Caco-2 (cell line): ENCODE data around the gene PLPP7. TPM values are rescaled to one million over a fixed set of nuclear protein-coding genes. Genes with fewer than 3 reads are reported as not detected.

Experiments
- BruUV-seq: library from RNA; stranded (reverse); fragments of 400-500 nt; replicated peaks from 2 replicates; lab custom pipeline; 2021; lab: Mats Ljungman, UMichigan
- CTCF ChIA-PET: fragments of 300-600 bp; sonication (Branson Sonifier 250); formaldehyde crosslinking; loops from one replicate; lab custom pipeline; 2022; ENCODE audit warnings: antibody characterized with exemption; lab: Charles Lee
- POLR2A ChIA-PET: fragments of 300-600 bp; sonication (Branson Sonifier 250); formaldehyde crosslinking; loops from one replicate; lab custom pipeline; 2022; ENCODE audit warnings: antibody characterized with exemption; lab: Charles Lee
- DNase-seq, 2 experiments: peaks; one replicate each; pipeline versions ENCODE4 v3.0.0 to v3.0.0-alpha.2; 2020 to 2022
- H3K27me3 ChIP-seq: replicated peaks from 2 replicates; pipeline ENCODE4 v1.6.0; 2011; ENCODE audit warnings: low read length; ENCODE audit not compliant: control insufficient read depth, insufficient read depth
- H3K36me3 ChIP-seq: 2 replicates; pipeline ENCODE4 v1.5.1; 2011; ENCODE audit warnings: low read length; ENCODE audit not compliant: control insufficient read depth, insufficient read depth
- H3K4me1 ChIP-seq: fragments of 250-450 bp; sonication (Bioruptor Pico); 2 replicates; pipeline ENCODE4 v1.5.1; 2020; ENCODE audit warnings: mild to moderate bottlenecking
- H3K4me3 ChIP-seq: 2 replicates; pipeline ENCODE4 v1.5.1; 2011; ENCODE audit warnings: low read depth, mild to moderate bottlenecking, control low read depth, low read length
- H3K9me3 ChIP-seq: fragments of 250-450 bp; sonication (Bioruptor Pico); 2 replicates; pipeline ENCODE4 v1.5.1; 2020; ENCODE audit warnings: mild to moderate bottlenecking, moderate library complexity
- H3K27ac Mint-ChIP-seq: one replicate; pipeline ENCODE4 v1.8.0; 2022; ENCODE audit warnings: mixed read lengths; ENCODE audit not compliant: unreplicated experiment
- H3K27me3 Mint-ChIP-seq: one replicate; pipeline ENCODE4 v1.8.0; 2022; ENCODE audit warnings: mixed read lengths; ENCODE audit not compliant: insufficient read depth, unreplicated experiment
- H3K36me3 Mint-ChIP-seq: one replicate; pipeline ENCODE4 v1.8.0; 2022; ENCODE audit warnings: mild to moderate bottlenecking, mixed read lengths; ENCODE audit not compliant: insufficient read depth, unreplicated experiment
- H3K4me1 Mint-ChIP-seq: one replicate; pipeline ENCODE4 v1.8.0; 2022; ENCODE audit warnings: low read depth, mixed read lengths; ENCODE audit not compliant: unreplicated experiment
- H3K4me3 Mint-ChIP-seq: one replicate; pipeline ENCODE4 v1.8.0; 2022; ENCODE audit warnings: mild to moderate bottlenecking, moderate library complexity, mixed read lengths; ENCODE audit not compliant: unreplicated experiment
- H3K9me3 Mint-ChIP-seq: one replicate; pipeline ENCODE4 v1.8.0; 2022; ENCODE audit warnings: mixed read lengths; ENCODE audit not compliant: unreplicated experiment
- CTCF ChIP-seq, 2 experiments: fragments of 200-600 bp in 1 of 2; IDR thresholded peaks; 1 replicate in 1 of 2; 2 replicates in 1 of 2; pipeline versions ENCODE4 v1.5.1 to v1.8.0; 2011 to 2022; ENCODE audit warnings: antibody characterized with exemption in 1 of 2, control low read depth in 1 of 2, inconsistent platforms in 1 of 2, low read depth in 1 of 2, low read length in 1 of 2, mild to moderate bottlenecking in 1 of 2, moderate library complexity in 1 of 2; ENCODE audit not compliant: insufficient read depth in 1 of 2, severe bottlenecking in 1 of 2, unreplicated experiment in 1 of 2
- intact Hi-C: fragments of 100-400 bp; cut with micrococcal nuclease; formaldehyde crosslinking; loops from one replicate; pipeline ENCODE4 v1.10.0; 2022; ENCODE audit not compliant: unreplicated experiment
- total RNA-seq: library from RNA; stranded (reverse); gene quantifications from 2 replicates; pipeline ENCODE4 v1.2.3, GENCODE V29; 2022

The PLPP7 gene
- total RNA-seq, 1 experiment from 2014 or later = 0.11 TPM

GRCh38 chr9:131254626-131255025 lies 34.9 kb upstream of the PLPP7 start:
- intact Hi-C loops = no loop called here
- Mint-ChIP-seq H3K4me3 (no peak overlapping the region), H3K4me1 (no peaks in the 10 kb centered on the region), H3K27me3 (no peaks in the 10 kb centered on the region), H3K9me3 (no peaks in the 10 kb centered on the region), H3K36me3 (no peaks in the 10 kb centered on the region), H3K27ac (no peak overlapping the region)
- ChIA-PET CTCF (interaction anchor here (0.6 kb wide), 1 partner anchor 1750 kb away, joined by 5 read pairs; no protein-coding TSS in a partner anchor), POLR2A (interaction anchor here (0.8 kb wide), 1 partner anchor 119 kb away, joined by 5 read pairs; no protein-coding TSS in a partner anchor)
- no peaks in the 10 kb centered on the region for H3K36me3 ChIP-seq
- H3K4me1 ChIP-seq = no peaks in the 10 kb centered on the region
- H3K4me3 ChIP-seq = no peak overlapping the region
- no peaks in the 10 kb centered on the region for H3K27me3 ChIP-seq
- no peak for TF ChIP-seq CTCF (IDR thresholded peaks at IDR 0.05; ENCODE audit: insufficient read depth in 1 of 2, low read depth in 1 of 2, low read length in 1 of 2, severe bottlenecking in 1 of 2, unreplicated experiment in 1 of 2)
- no peaks in the 10 kb centered on the region for H3K9me3 ChIP-seq
- DNase-seq = no peak
- no TSS peak for BruUV-seq

GRCh38 chr9:131255676-131256197 lies 33.8 kb upstream of the PLPP7 start:
- H3K27me3 ChIP-seq = no peaks in the 10 kb centered on the region
- no peaks in the 10 kb centered on the region for H3K4me1 ChIP-seq
- Mint-ChIP-seq H3K27ac (no peak overlapping the region), H3K4me1 (no peaks in the 10 kb centered on the region), H3K27me3 (no peaks in the 10 kb centered on the region), H3K4me3 (no peak overlapping the region), H3K9me3 (no peaks in the 10 kb centered on the region), H3K36me3 (no peaks in the 10 kb centered on the region)
- CTCF ChIA-PET = no interaction called here
- H3K4me3 ChIP-seq = no peak overlapping the region
- no peak for TF ChIP-seq CTCF (IDR thresholded peaks at IDR 0.05; ENCODE audit: insufficient read depth in 1 of 2, low read depth in 1 of 2, low read length in 1 of 2, severe bottlenecking in 1 of 2, unreplicated experiment in 1 of 2)
- no peak for DNase-seq
- H3K36me3 ChIP-seq = no peaks in the 10 kb centered on the region
- intact Hi-C loops = no loop called here
- H3K9me3 ChIP-seq = no peaks in the 10 kb centered on the region
- POLR2A ChIA-PET = interaction anchor here (0.8 kb wide), 1 partner anchor 118 kb away, joined by 5 read pairs; no protein-coding TSS in a partner anchor
- no TSS peak for BruUV-seq

GRCh38 chr9:131257266-131258025 lies 32.1 kb upstream of the PLPP7 start:
- DNase-seq = no peak
- no peak overlapping the region for H3K4me3 ChIP-seq
- ChIA-PET CTCF (interaction anchor here (0.7 kb wide), 1 partner anchor 995 kb away, joined by 6 read pairs; no protein-coding TSS in a partner anchor), POLR2A (no interaction called here)
- no peaks in the 10 kb centered on the region for H3K27me3 ChIP-seq
- no TSS peak for BruUV-seq
- intact Hi-C loops = no loop called here
- TF ChIP-seq CTCF (IDR thresholded peaks at IDR 0.05; ENCODE audit: insufficient read depth in 1 of 2, low read depth in 1 of 2, low read length in 1 of 2, severe bottlenecking in 1 of 2, unreplicated experiment in 1 of 2) = no peak
- Mint-ChIP-seq H3K27ac (no peak overlapping the region), H3K27me3 (no peaks in the 10 kb centered on the region), H3K9me3 (no peaks in the 10 kb centered on the region), H3K36me3 (peaks cover under 1% of the 10 kb centered on the region), H3K4me1 (no peaks in the 10 kb centered on the region), H3K4me3 (no peak overlapping the region)
- no peaks in the 10 kb centered on the region for H3K36me3 ChIP-seq
- no peaks in the 10 kb centered on the region for H3K9me3 ChIP-seq
- H3K4me1 ChIP-seq = no peaks in the 10 kb centered on the region
